HCT116 (cell line): ENCODE measurements around the gene ETS1. TPM values are rescaled to one million over a fixed set of nuclear protein-coding genes. Genes with fewer than 3 reads are reported as not detected.

Source experiments
- ATAC-seq: fragments of 200-7000 bp; cut with Tn5 transposase; 2 replicates; pipeline ENCODE4 v1.9.1; 2020; ENCODE audit warnings: mild to moderate bottlenecking, moderate library complexity
- BruUV-seq: library from RNA; stranded (reverse); fragments of 400-500 nt; replicated peaks from 2 replicates; lab custom pipeline; 2021; lab: Mats Ljungman, UMichigan
- CTCF ChIA-PET: fragments of 300-600 bp; sonication (Branson Sonifier 250); formaldehyde crosslinking; loops from one replicate; lab custom pipeline; 2021; ENCODE audit warnings: antibody characterized with exemption; lab: Charles Lee
- POLR2A ChIA-PET: fragments of 300-600, 350-600 bp; sonication (Branson Sonifier 250); formaldehyde crosslinking; loops from one replicate; lab custom pipeline; 2021; ENCODE audit warnings: antibody characterized with exemption; lab: Charles Lee
- RAD21 ChIA-PET, 2 experiments: fragments of 300-600 bp; sonication (Branson Sonifier 250); formaldehyde crosslinking; loops; one replicate each; lab custom pipeline; 2023; ENCODE audit warnings: low total read pairs in 2 of 2; ENCODE audit not compliant: uncharacterized antibody in 2 of 2, unreplicated experiment in 2 of 2, low non-redundant PET in 1 of 2; lab: Charles Lee
- DNase-seq: peaks from one replicate; pipeline ENCODE4 v3.0.0-alpha.2; 2010; ENCODE audit warnings: low read depth, low spot score
- H2AFZ ChIP-seq: fragments of 200-600 bp; shearing (Covaris generic), sonication (generic); 2 replicates; pipeline ENCODE4 v1.6.1; 2017; ENCODE audit warnings: low read depth, mixed run types, mixed read lengths, antibody characterized with exemption, low read length; ENCODE audit not compliant: poor library complexity, severe bottlenecking
- H3K27ac ChIP-seq: 2 replicates; pipeline ENCODE4 v1.5.1; 2012; ENCODE audit warnings: low read depth, low read length
- H3K27me3 ChIP-seq: fragments of 200-600 bp; sonication (generic); 2 replicates; pipeline ENCODE4 v1.6.1; 2016; ENCODE audit warnings: mixed run types, low read length, mixed read lengths; ENCODE audit not compliant: insufficient read depth
- H3K36me3 ChIP-seq, 2 experiments: fragments of 200-500 bp in 1 of 2; fragments of 200-600 bp in 1 of 2; sonication (Bioruptor generic) in 1 of 2; sonication (generic) in 1 of 2; 2 replicates each; pipeline versions ENCODE4 v1.5.1 to v1.6.1; 2014 to 2016; ENCODE audit warnings: low read length in 2 of 2, inconsistent platforms in 1 of 2, mixed read lengths in 1 of 2, mixed run types in 1 of 2; ENCODE audit not compliant: insufficient read depth in 2 of 2, control insufficient read depth in 1 of 2
- H3K4me1 ChIP-seq, 2 experiments: fragments of 200-600 bp in 1 of 2; sonication (generic) in 1 of 2; 2 replicates each; pipeline versions ENCODE4 v1.5.1 to v1.6.1; 2012 to 2017; ENCODE audit warnings: low read length in 2 of 2, inconsistent platforms in 1 of 2, mild to moderate bottlenecking in 1 of 2, mixed read lengths in 1 of 2, mixed run types in 1 of 2, moderate library complexity in 1 of 2; ENCODE audit not compliant: insufficient read depth in 2 of 2, control insufficient read depth in 1 of 2
- H3K4me2 ChIP-seq: fragments of 200-600 bp; sonication (generic); 2 replicates; pipeline ENCODE4 v1.6.1; 2017; ENCODE audit warnings: mixed run types, low read length, mixed read lengths
- H3K4me3 ChIP-seq, 2 experiments: fragments of 200-600 bp in 1 of 2; sonication (generic) in 1 of 2; replicated peaks in 1 of 2; 2 replicates each; pipeline ENCODE4 v1.5.1; 2011 to 2016; ENCODE audit warnings: low read length in 2 of 2, control low read depth in 1 of 2, low read depth in 1 of 2, mild to moderate bottlenecking in 1 of 2, mixed read lengths in 1 of 2, mixed run types in 1 of 2
- H3K79me2 ChIP-seq: fragments of 200-600 bp; sonication (generic); 2 replicates; pipeline ENCODE4 v1.6.1; 2017; ENCODE audit warnings: mild to moderate bottlenecking, mixed run types, low read length, moderate library complexity, mixed read lengths; ENCODE audit not compliant: insufficient read depth
- H3K9ac ChIP-seq: fragments of 200-600 bp; sonication (generic); 2 replicates; pipeline ENCODE4 v1.6.1; 2016; ENCODE audit warnings: low read length, mixed read lengths
- H3K9me2 ChIP-seq: fragments of 200-600 bp; sonication (generic), shearing (Covaris generic); 2 replicates; pipeline ENCODE4 v1.6.1; 2017; ENCODE audit warnings: mixed run types, mild to moderate bottlenecking, moderate library complexity; ENCODE audit not compliant: insufficient read depth
- H3K9me3 ChIP-seq, 2 experiments: fragments of 200-500 bp in 1 of 2; fragments of 200-600 bp in 1 of 2; sonication (Bioruptor generic) in 1 of 2; sonication (generic) in 1 of 2; 2 replicates each; pipeline ENCODE4 v1.6.1; 2014 to 2017; ENCODE audit warnings: low read length in 2 of 2, mixed read lengths in 2 of 2, inconsistent platforms in 1 of 2, low read depth in 1 of 2, mild to moderate bottlenecking in 1 of 2, mixed run types in 1 of 2, moderate library complexity in 1 of 2; ENCODE audit not compliant: control insufficient read depth in 1 of 2, insufficient read depth in 1 of 2
- H4K20me1 ChIP-seq: fragments of 200-600 bp; sonication (generic), shearing (Covaris generic); 2 replicates; pipeline ENCODE4 v1.6.1; 2017; ENCODE audit warnings: mixed run types, mild to moderate bottlenecking, moderate library complexity; ENCODE audit not compliant: insufficient read depth
- ATF3 ChIP-seq: IDR thresholded peaks from 2 replicates; pipeline ENCODE4 v1.6.1; 2012
- CBX3 ChIP-seq: IDR thresholded peaks from 2 replicates; pipeline ENCODE4 v1.6.1; 2012; ENCODE audit warnings: low read depth
- EGR1 ChIP-seq: IDR thresholded peaks from 2 replicates; pipeline ENCODE4 v1.6.1; 2012; ENCODE audit warnings: low read depth
- FOSL1 ChIP-seq: IDR thresholded peaks from 2 replicates; pipeline ENCODE4 v1.6.1; 2012; ENCODE audit warnings: low read depth
- JUND ChIP-seq: IDR thresholded peaks from 2 replicates; pipeline ENCODE4 v1.6.1; 2012
- MAX ChIP-seq: IDR thresholded peaks from 2 replicates; pipeline ENCODE4 v1.6.1; 2012
- POLR2A ChIP-seq: IDR thresholded peaks from 2 replicates; pipeline ENCODE4 v1.7.0; 2011; ENCODE audit warnings: borderline replicate concordance; ENCODE audit not compliant: insufficient read depth, insufficient read length; ENCODE audit errors: extremely low read depth
- POLR2AphosphoS5 ChIP-seq: IDR thresholded peaks from 2 replicates; pipeline ENCODE4 v1.6.1; 2011; ENCODE audit warnings: mild to moderate bottlenecking, low read depth, low read length, moderate library complexity
- RAD21 ChIP-seq: IDR thresholded peaks from 2 replicates; pipeline ENCODE4 v1.6.1; 2012; ENCODE audit warnings: low read depth, mild to moderate bottlenecking
- SIN3A ChIP-seq: IDR thresholded peaks from 2 replicates; pipeline ENCODE4 v1.6.1; 2012; ENCODE audit warnings: low read depth
- SP1 ChIP-seq: IDR thresholded peaks from 2 replicates; pipeline ENCODE4 v1.6.1; 2012; ENCODE audit warnings: low read depth
- SRF ChIP-seq: IDR thresholded peaks from 2 replicates; pipeline ENCODE4 v1.6.1; 2012; ENCODE audit warnings: low read depth
- YY1 ChIP-seq: IDR thresholded peaks from 2 replicates; pipeline ENCODE4 v1.6.1; 2011; ENCODE audit warnings: low read length, low read depth, moderate library complexity, mild to moderate bottlenecking; ENCODE audit not compliant: insufficient replicate concordance; ENCODE audit errors: extremely low read depth
- ZFX ChIP-seq: fragments of 450-650 bp; IDR thresholded peaks from 2 replicates; pipeline ENCODE4 v1.6.1; 2017
- ZNF274 ChIP-seq: fragments of 200-500 bp; sonication (Bioruptor generic); IDR thresholded peaks from 2 replicates; pipeline ENCODE4 v1.6.1; 2014; ENCODE audit warnings: mild to moderate bottlenecking, low read depth, low read length, inconsistent platforms
- intact Hi-C: fragments of 100-400 bp; cut with micrococcal nuclease; formaldehyde crosslinking; loops from 2 replicates; pipeline ENCODE4 v1.10.0; 2022
- total RNA-seq: library from RNA; stranded (reverse); gene quantifications from one replicate; pipeline ENCODE4 v1.2.1, GENCODE V29; 2021; ENCODE audit not compliant: unreplicated experiment
- TF ChIP-seq, protein P1 (sequence below): IDR thresholded peaks from 2 replicates; pipeline ENCODE4 v1.6.1; 2011; ENCODE audit warnings: mild to moderate bottlenecking, low read length, moderate library complexity; ENCODE audit not compliant: insufficient replicate concordance; ENCODE audit errors: extremely low read depth

Gene ETS1
- total RNA-seq, 1 experiment from 2014 or later, result 9.2 TPM

DNA sequence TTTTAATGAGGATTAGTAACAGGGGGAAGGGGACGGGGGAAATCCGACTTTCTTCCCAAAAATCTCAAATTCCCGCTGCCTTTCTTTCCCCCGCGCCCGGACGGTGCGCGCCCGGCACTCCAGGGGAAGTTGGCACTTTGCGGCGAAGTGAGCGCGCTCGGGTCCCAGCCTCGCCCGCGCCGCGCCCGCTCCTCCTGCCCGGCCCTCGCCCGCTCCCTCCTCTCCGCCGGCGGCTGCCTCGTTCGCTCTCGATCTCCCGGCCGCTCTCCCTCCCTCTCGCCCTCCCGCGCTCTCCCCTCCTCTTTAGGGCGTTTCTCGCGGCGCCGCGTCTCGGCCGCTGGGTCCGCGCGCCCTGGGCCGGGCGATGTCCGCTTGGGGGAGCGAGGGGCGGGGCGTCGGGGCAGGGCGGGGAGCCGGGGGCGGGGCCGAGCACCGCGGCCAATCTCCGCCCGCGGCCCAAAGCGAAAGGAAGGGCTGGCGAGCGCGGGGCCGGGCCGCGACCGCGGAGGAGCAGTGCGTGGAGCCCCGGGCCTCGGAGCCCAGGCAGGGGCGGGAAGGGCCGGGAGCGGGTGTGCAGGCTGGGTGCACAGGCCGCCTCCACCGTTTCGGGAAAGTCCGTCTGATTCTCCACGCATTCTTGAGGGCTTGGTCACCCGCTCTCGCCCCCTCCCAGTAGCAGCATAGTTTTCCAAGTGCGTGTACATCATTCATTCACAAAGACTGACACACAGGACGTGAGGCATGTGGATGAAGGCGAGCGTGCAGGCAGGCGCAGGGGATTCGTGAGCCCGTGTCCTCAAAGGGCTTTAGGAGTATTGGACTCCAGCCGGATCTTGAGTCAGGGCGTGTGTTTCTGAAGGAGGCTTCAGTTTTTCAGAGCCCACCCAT is 65.1 kb downstream of the ETS1 start:
- no TSS peak for BruUV-seq
- intact Hi-C loops, result loop anchor here (1.0 to 5.0 kb wide), 3 partner anchors 25 to 312 kb away; no protein-coding TSS in a partner anchor
- ATAC-seq (peak; percentile 93), DNase-seq (peak; percentile 82)
- ChIA-PET RAD21 (no interaction called here), CTCF (no interaction called here), POLR2A (interaction anchor here (1.4 kb wide), 1 partner anchor 22 kb away, joined by 4 read pairs; no protein-coding TSS in a partner anchor)
- no peaks in the 10 kb centered on the region for H3K9me2 ChIP-seq
- H3K36me3 ChIP-seq, result no peaks in the 10 kb centered on the region
- peaks cover 5% of the 10 kb centered on the region; the same call in 1 of the 2 replicates for H3K79me2 ChIP-seq
- H3K27me3 ChIP-seq, result no peaks in the 10 kb centered on the region
- H3K27ac ChIP-seq, result peak overlapping the region; percentile 49
- H2AFZ ChIP-seq, result peak overlapping the region; percentile 77
- peak overlapping the region; percentile 70 for H3K9ac ChIP-seq
- H3K4me1 ChIP-seq, result peaks cover 5 to 43% of the 10 kb centered on the region in 2 experiments; a peak in 3 of 4 replicates
- peak overlapping the region; percentile 90 for H3K4me2 ChIP-seq
- H3K4me3 ChIP-seq, result peak overlapping the region; percentile 58 to 65
- TF ChIP-seq YY1, result no peak
- TF ChIP-seq ATF3, result no peak
- no peak for TF ChIP-seq POLR2A
- peak; percentile 33; the same call in 1 of the 2 replicates for TF ChIP-seq ZFX
- TF ChIP-seq, protein P1, sequence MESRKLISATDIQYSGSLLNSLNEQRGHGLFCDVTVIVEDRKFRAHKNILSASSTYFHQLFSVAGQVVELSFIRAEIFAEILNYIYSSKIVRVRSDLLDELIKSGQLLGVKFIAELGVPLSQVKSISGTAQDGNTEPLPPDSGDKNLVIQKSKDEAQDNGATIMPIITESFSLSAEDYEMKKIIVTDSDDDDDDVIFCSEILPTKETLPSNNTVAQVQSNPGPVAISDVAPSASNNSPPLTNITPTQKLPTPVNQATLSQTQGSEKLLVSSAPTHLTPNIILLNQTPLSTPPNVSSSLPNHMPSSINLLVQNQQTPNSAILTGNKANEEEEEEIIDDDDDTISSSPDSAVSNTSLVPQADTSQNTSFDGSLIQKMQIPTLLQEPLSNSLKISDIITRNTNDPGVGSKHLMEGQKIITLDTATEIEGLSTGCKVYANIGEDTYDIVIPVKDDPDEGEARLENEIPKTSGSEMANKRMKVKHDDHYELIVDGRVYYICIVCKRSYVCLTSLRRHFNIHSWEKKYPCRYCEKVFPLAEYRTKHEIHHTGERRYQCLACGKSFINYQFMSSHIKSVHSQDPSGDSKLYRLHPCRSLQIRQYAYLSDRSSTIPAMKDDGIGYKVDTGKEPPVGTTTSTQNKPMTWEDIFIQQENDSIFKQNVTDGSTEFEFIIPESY, result no peak
- TF ChIP-seq ZNF274, result no peak
- TF ChIP-seq SIN3A, result peak; percentile 70
- TF ChIP-seq RAD21, result no peak
- TF ChIP-seq JUND, result peak; percentile 75
- TF ChIP-seq SP1, result peak; percentile 81
- TF ChIP-seq POLR2AphosphoS5, result peak; percentile 74
- peak; percentile 77 for TF ChIP-seq EGR1
- peak; percentile 92 for TF ChIP-seq MAX
- peak; percentile 61 for TF ChIP-seq CBX3
- TF ChIP-seq SRF, result no peak
- peak; percentile 76 for TF ChIP-seq FOSL1
- TF ChIP-seq, all 23 proteins: peak for 9
- no peaks in the 10 kb centered on the region for H3K9me3 ChIP-seq
- no peaks in the 10 kb centered on the region for H4K20me1 ChIP-seq
